PC-3 (cell line): ENCODE data around the gene PCDHGB3. TPM values are rescaled to one million over a fixed set of nuclear protein-coding genes. Genes with fewer than 3 reads are reported as not detected.

Experiments used
- ATAC-seq: fragments of 200-7000 bp; cut with Tn5 transposase; 2 replicates; pipeline ENCODE4 v1.9.1; 2020; ENCODE audit warnings: mild to moderate bottlenecking, moderate library complexity
- BruUV-seq: library from RNA; stranded (reverse); fragments of 400-500 nt; replicated peaks from 2 replicates; lab custom pipeline; 2021; lab: Mats Ljungman, UMichigan
- CTCF ChIA-PET: fragments of 300-600 bp; sonication (Branson Sonifier 250); formaldehyde crosslinking; loops from one replicate; lab custom pipeline; 2022; ENCODE audit warnings: antibody characterized with exemption; lab: Charles Lee
- POLR2A ChIA-PET: fragments of 300-600 bp; sonication (Branson Sonifier 250); formaldehyde crosslinking; loops from one replicate; lab custom pipeline; 2022; ENCODE audit warnings: antibody characterized with exemption; ENCODE audit not compliant: unreplicated experiment; lab: Charles Lee
- DNase-seq: peaks from one replicate; pipeline ENCODE4 v3.0.0-alpha.2; 2015
- H2AFZ ChIP-seq: fragments of 300-600 bp; sonication (generic); 2 replicates; pipeline ENCODE4 v1.6.0; 2016; ENCODE audit warnings: antibody characterized with exemption, low read length
- H3F3A ChIP-seq: fragments of 300-600 bp; sonication (generic); one replicate; pipeline ENCODE4 v1.6.0; 2017; ENCODE audit warnings: antibody characterized with exemption, low read length, control low read depth, mild to moderate bottlenecking; ENCODE audit not compliant: unreplicated experiment
- H3K27ac ChIP-seq: fragments of 300-600 bp; sonication (generic); 2 replicates; pipeline ENCODE4 v1.5.1; 2016; ENCODE audit warnings: mild to moderate bottlenecking, low read length
- H3K27me3 ChIP-seq: fragments of 300-600 bp; sonication (generic); 2 replicates; pipeline ENCODE4 v1.6.1; 2016; ENCODE audit warnings: low read length, mixed read lengths
- H3K36me3 ChIP-seq: fragments of 300-600 bp; sonication (generic); 2 replicates; pipeline ENCODE4 v1.6.1; 2016; ENCODE audit warnings: low read depth, mixed run types, low read length, mixed read lengths
- H3K4me1 ChIP-seq: fragments of 300-600 bp; sonication (generic); 2 replicates; pipeline ENCODE4 v1.5.1; 2016; ENCODE audit warnings: low read length; ENCODE audit not compliant: insufficient read depth
- H3K4me2 ChIP-seq: fragments of 300-600 bp; sonication (generic); 2 replicates; pipeline ENCODE4 v1.6.0; 2016; ENCODE audit warnings: low read length
- H3K4me3 ChIP-seq: fragments of 300-600 bp; sonication (generic); 2 replicates; pipeline ENCODE4 v1.5.1; 2016; ENCODE audit warnings: mild to moderate bottlenecking, low read length, mixed read lengths
- H3K79me2 ChIP-seq: fragments of 300-600 bp; sonication (generic); 2 replicates; pipeline ENCODE4 v1.6.1; 2017; ENCODE audit warnings: low read length, mixed read lengths
- H3K9ac ChIP-seq: fragments of 300-600 bp; sonication (generic); 2 replicates; pipeline ENCODE4 v1.6.0; 2016; ENCODE audit warnings: mild to moderate bottlenecking, low read length
- H3K9me2 ChIP-seq: fragments of 300-600 bp; sonication (generic); replicated peaks from 2 replicates; pipeline ENCODE4 v1.6.1; 2016; ENCODE audit warnings: mixed run types, low read length, mixed read lengths
- H3K9me3 ChIP-seq: fragments of 300-600 bp; sonication (generic); 2 replicates; pipeline ENCODE4 v1.6.1; 2016; ENCODE audit warnings: low read length, mixed read lengths
- H4K20me1 ChIP-seq: fragments of 300-600 bp; sonication (generic); 2 replicates; pipeline ENCODE4 v1.6.1; 2016; ENCODE audit warnings: low read length, mixed read lengths
- CTCF ChIP-seq: fragments of 300-600 bp; sonication (generic); conservative IDR thresholded peaks from 2 replicates; pipeline ENCODE4 v1.5.1; 2017; ENCODE audit warnings: antibody characterized with exemption, low read depth, mild to moderate bottlenecking, low read length
- EZH2 ChIP-seq: fragments of 300-600 bp; sonication (generic); IDR thresholded peaks from one replicate; pipeline ENCODE4 v1.6.1; 2017; ENCODE audit warnings: antibody characterized with exemption, mild to moderate bottlenecking, low read length; ENCODE audit not compliant: unreplicated experiment
- EZH2phosphoT487 ChIP-seq: fragments of 300-600 bp; sonication (generic); IDR thresholded peaks from 2 replicates; pipeline ENCODE4 v1.6.1; 2018; ENCODE audit warnings: mild to moderate bottlenecking, antibody characterized with exemption, low read length, borderline replicate concordance
- intact Hi-C: fragments of 100-400 bp; cut with micrococcal nuclease; formaldehyde crosslinking; loops from 2 replicates; pipeline ENCODE4 v1.9.0; 2023
- total RNA-seq: library from RNA; depleted of rRNA; stranded (reverse); fragments of >200 nt; gene quantifications from 2 replicates; pipeline ENCODE4 v1.2.3, GENCODE V29; 2014

PCDHGB3 gene
- total RNA-seq, 1 experiment from 2014 or later, result 1.3 TPM

- intact Hi-C loops, result no loop called here
- Histone ChIP-seq H3F3A (no peaks in the 10 kb centered on the region), H3K9me2 (no peaks in the 10 kb centered on the region), H3K9ac (no peak overlapping the region), H3K4me1 (no peaks in the 10 kb centered on the region), H3K36me3 (no peaks in the 10 kb centered on the region; the same call in 1 of the 2 replicates), H4K20me1 (no peaks in the 10 kb centered on the region), H3K4me3 (no peak overlapping the region), H3K27me3 (no peaks in the 10 kb centered on the region), H2AFZ (no peak overlapping the region), H3K79me2 (no peaks in the 10 kb centered on the region), H3K4me2 (no peak overlapping the region), H3K9me3 (no peaks in the 10 kb centered on the region), H3K27ac (no peak overlapping the region)
- ChIA-PET POLR2A (no interaction called here), CTCF (no interaction called here)
- ATAC-seq (no peak), DNase-seq (no peak)
- TF ChIP-seq EZH2 (no peak), EZH2phosphoT487 (no peak), CTCF (no peak)
- BruUV-seq, result no TSS peak
Observed at GRCh38 chr5:141419074-141419880, 49.2 kb downstream of the PCDHGB3 start.

GRCh38 chr5:141420855-141421488 lies 50.9 kb downstream of the PCDHGB3 start, which contains the start of gene PCDHGA11:
TSS of gene PCDHGA11 (plus strand) at chr5:141421051. CDS start at chr5:141421228, 177 bp downstream.
- no peaks in the 10 kb centered on the region for H3F3A ChIP-seq
- H3K4me3 ChIP-seq, result no peak within 1 kb of the TSS
- no peak within 1 kb of the TSS for H3K9ac ChIP-seq
- H2AFZ ChIP-seq, result no peak within 1 kb of the TSS
- H3K36me3 ChIP-seq, result no peaks in the 10 kb centered on the region; the same call in 1 of the 2 replicates
- H3K27ac ChIP-seq, result no peak within 1 kb of the TSS
- no TSS peak for BruUV-seq
- H3K9me3 ChIP-seq, result no peaks in the 10 kb centered on the region
- ATAC-seq, result no peak
- H4K20me1 ChIP-seq, result no peaks in the 10 kb centered on the region
- no peaks in the 10 kb centered on the region for H3K9me2 ChIP-seq
- POLR2A ChIA-PET, result no interaction called here
- H3K27me3 ChIP-seq, result no peaks in the 10 kb centered on the region
- H3K79me2 ChIP-seq, result no peaks in the 10 kb centered on the region
- no peak within 1 kb of the TSS for H3K4me2 ChIP-seq
- CTCF ChIA-PET, result interaction anchor here (0.6 kb wide), 1 partner anchor 250 kb away, joined by 3 read pairs; no protein-coding TSS in a partner anchor
- intact Hi-C loops, result no loop called here
- H3K4me1 ChIP-seq, result no peaks in the 10 kb centered on the region
- no peak for DNase-seq
- TF ChIP-seq EZH2phosphoT487, result no peak
- TF ChIP-seq CTCF, result no peak; the same call in 1 of the 2 replicates
- TF ChIP-seq EZH2, result no peak
